ENCODE data around the gene PPP1R9A.

GRCh38 chr7:95106401-95106800, 199.0 kb downstream of the PPP1R9A start:
- TF ChIP-seq, protein P1, sequence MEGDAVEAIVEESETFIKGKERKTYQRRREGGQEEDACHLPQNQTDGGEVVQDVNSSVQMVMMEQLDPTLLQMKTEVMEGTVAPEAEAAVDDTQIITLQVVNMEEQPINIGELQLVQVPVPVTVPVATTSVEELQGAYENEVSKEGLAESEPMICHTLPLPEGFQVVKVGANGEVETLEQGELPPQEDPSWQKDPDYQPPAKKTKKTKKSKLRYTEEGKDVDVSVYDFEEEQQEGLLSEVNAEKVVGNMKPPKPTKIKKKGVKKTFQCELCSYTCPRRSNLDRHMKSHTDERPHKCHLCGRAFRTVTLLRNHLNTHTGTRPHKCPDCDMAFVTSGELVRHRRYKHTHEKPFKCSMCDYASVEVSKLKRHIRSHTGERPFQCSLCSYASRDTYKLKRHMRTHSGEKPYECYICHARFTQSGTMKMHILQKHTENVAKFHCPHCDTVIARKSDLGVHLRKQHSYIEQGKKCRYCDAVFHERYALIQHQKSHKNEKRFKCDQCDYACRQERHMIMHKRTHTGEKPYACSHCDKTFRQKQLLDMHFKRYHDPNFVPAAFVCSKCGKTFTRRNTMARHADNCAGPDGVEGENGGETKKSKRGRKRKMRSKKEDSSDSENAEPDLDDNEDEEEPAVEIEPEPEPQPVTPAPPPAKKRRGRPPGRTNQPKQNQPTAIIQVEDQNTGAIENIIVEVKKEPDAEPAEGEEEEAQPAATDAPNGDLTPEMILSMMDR (conservative IDR thresholded peaks at IDR 0.05; ENCODE audit: low read depth, low read length), result no peak
- TF ChIP-seq EZH2phosphoT487 (IDR thresholded peaks at IDR 0.05; ENCODE audit: borderline replicate concordance, low read length), result no peak

All from PC-3 (cell line).